WTC11 (cell line): ENCODE results near the gene PHF24. TPM values are rescaled to one million over a fixed set of nuclear protein-coding genes. Genes with fewer than 3 reads are reported as not detected.

Experiments used
- ATAC-seq: fragments of 200-7000 bp; cut with Tn5 transposase; 2 replicates; pipeline ENCODE4 v1.10.0; 2021; ENCODE audit warnings: mild to moderate bottlenecking, moderate library complexity
- CTCF ChIA-PET: fragments of 300-600 bp; sonication (Branson Sonifier 250); formaldehyde crosslinking; loops from one replicate; lab custom pipeline; 2021; ENCODE audit warnings: antibody characterized with exemption; lab: Charles Lee
- POLR2A ChIA-PET: fragments of 350-600 bp; sonication (Branson Sonifier 250); formaldehyde crosslinking; loops from one replicate; lab custom pipeline; 2021; ENCODE audit warnings: antibody characterized with exemption; lab: Charles Lee
- DNase-seq: peaks from one replicate; pipeline ENCODE4 v3.0.0; 2021; ENCODE audit warnings: low spot score
- H3K27ac Mint-ChIP-seq: 2 replicates; pipeline ENCODE4 v1.8.0; 2021; ENCODE audit warnings: mixed read lengths
- H3K27me3 Mint-ChIP-seq: 2 replicates; pipeline ENCODE4 v1.8.0; 2021; ENCODE audit warnings: low read depth, mild to moderate bottlenecking, moderate library complexity, mixed read lengths
- H3K36me3 Mint-ChIP-seq: 2 replicates; pipeline ENCODE4 v1.8.0; 2021; ENCODE audit warnings: mixed read lengths
- H3K4me1 Mint-ChIP-seq: 2 replicates; pipeline ENCODE4 v1.8.0; 2022; ENCODE audit warnings: mixed read lengths
- H3K4me3 Mint-ChIP-seq: 2 replicates; pipeline ENCODE4 v1.8.0; 2021; ENCODE audit warnings: mild to moderate bottlenecking, moderate library complexity, mixed read lengths
- H3K9me3 Mint-ChIP-seq: 2 replicates; pipeline ENCODE4 v1.8.0; 2021; ENCODE audit warnings: mixed read lengths
- CBFB ChIP-seq: sonication (generic); formaldehyde crosslinking; IDR thresholded peaks from 2 replicates; pipeline ENCODE4 v1.8.1; 2022; ENCODE audit warnings: mild to moderate bottlenecking, low read depth, missing genetic modification reagents
- CTCF ChIP-seq: fragments of 200-600 bp; IDR thresholded peaks from 2 replicates; pipeline ENCODE4 v1.8.0; 2022; ENCODE audit warnings: antibody characterized with exemption
- FOXK1 ChIP-seq: sonication (generic); formaldehyde crosslinking; IDR thresholded peaks from 2 replicates; pipeline ENCODE4 v1.8.0; 2022; ENCODE audit warnings: mild to moderate bottlenecking, moderate library complexity, missing genetic modification reagents
- FOXP1 ChIP-seq: sonication (generic); formaldehyde crosslinking; IDR thresholded peaks from 2 replicates; pipeline ENCODE4 v1.8.0; 2022; ENCODE audit warnings: missing genetic modification reagents, mild to moderate bottlenecking, moderate library complexity, borderline replicate concordance
- GRHL2 ChIP-seq: fragments of 250-450 bp; sonication (Bioruptor Pico); IDR thresholded peaks from 2 replicates; pipeline ENCODE4 v1.8.0; 2022; ENCODE audit warnings: mild to moderate bottlenecking, moderate library complexity; ENCODE audit not compliant: insufficient replicate concordance, severe bottlenecking
- HMGXB4 ChIP-seq: sonication (generic); formaldehyde crosslinking; IDR thresholded peaks from 2 replicates; pipeline ENCODE4 v1.8.1; 2023; ENCODE audit warnings: mild to moderate bottlenecking, moderate library complexity, missing genetic modification reagents
- JUN ChIP-seq: sonication (generic); formaldehyde crosslinking; IDR thresholded peaks from 2 replicates; pipeline ENCODE4 v1.8.0; 2023; ENCODE audit warnings: mild to moderate bottlenecking, missing genetic modification reagents
- MXD4 ChIP-seq: fragments of 250-450 bp; sonication (Bioruptor Pico); IDR thresholded peaks from 2 replicates; pipeline ENCODE4 v1.8.0; 2021; ENCODE audit warnings: mild to moderate bottlenecking, moderate library complexity, borderline replicate concordance
- SMAD3 ChIP-seq: sonication (generic); formaldehyde crosslinking; IDR thresholded peaks from 2 replicates; pipeline ENCODE4 v1.8.0; 2022; ENCODE audit warnings: missing genetic modification reagents, mild to moderate bottlenecking, borderline replicate concordance
- USF1 ChIP-seq: sonication (generic); formaldehyde crosslinking; IDR thresholded peaks from 2 replicates; pipeline ENCODE4 v1.8.0; 2022; ENCODE audit warnings: mild to moderate bottlenecking, missing genetic modification reagents
- ZBTB21 ChIP-seq: sonication (generic); formaldehyde crosslinking; IDR thresholded peaks from 2 replicates; pipeline ENCODE4 v1.8.1; 2023; ENCODE audit warnings: mild to moderate bottlenecking, missing genetic modification reagents, borderline replicate concordance
- ZNF138 ChIP-seq: sonication (generic); formaldehyde crosslinking; conservative IDR thresholded peaks from 2 replicates; pipeline ENCODE4 v1.8.1; 2022; ENCODE audit warnings: mild to moderate bottlenecking, moderate library complexity, missing genetic modification reagents
- ZNF396 ChIP-seq: fragments of 250-450 bp; sonication (Bioruptor Pico); IDR thresholded peaks from 2 replicates; pipeline ENCODE4 v1.8.0; 2021; ENCODE audit warnings: mild to moderate bottlenecking, moderate library complexity, borderline replicate concordance
- total RNA-seq: library from RNA; stranded (reverse); gene quantifications from 3 replicates; pipeline ENCODE4 v1.2.3, GENCODE V29; 2021

PHF24 gene
- total RNA-seq, 1 experiment from 2014 or later: 0.59 TPM

- H3K9me3 Mint-ChIP-seq: no peaks in the 10 kb centered on the region
- peaks cover 18% of the 10 kb centered on the region for H3K4me1 Mint-ChIP-seq
- ATAC-seq (no peak), DNase-seq (no peak)
- no peaks in the 10 kb centered on the region for H3K36me3 Mint-ChIP-seq
- H3K27ac Mint-ChIP-seq: no peak overlapping the region
- ChIA-PET CTCF (interaction anchor here (4.7 kb wide), 1 partner anchor 86 kb away, joined by 202 read pairs; a partner anchor contains a TSS), POLR2A (no interaction called here)
- no peak overlapping the region for H3K4me3 Mint-ChIP-seq
- TF ChIP-seq CBFB: no peak
- no peak for TF ChIP-seq MXD4 (CRISPR knock-in tag)
- no peak for TF ChIP-seq ZNF138
- TF ChIP-seq ZBTB21 (CRISPR knock-in tag): no peak
- no peak for TF ChIP-seq FOXP1 (CRISPR knock-in tag)
- TF ChIP-seq GRHL2 (CRISPR knock-in tag): no peak
- no peak for TF ChIP-seq CTCF
- TF ChIP-seq ZNF396: no peak
- no peak for TF ChIP-seq HMGXB4 (CRISPR knock-in tag)
- TF ChIP-seq FOXK1 (CRISPR knock-in tag): no peak
- peaks cover 4% of the 10 kb centered on the region for H3K27me3 Mint-ChIP-seq
These were observed 25.1 kb downstream of the PHF24 start for GRCh38 chr9:34983209-34983608.

GRCh38 chr9:34984049-34984448 is 26.0 kb downstream of the PHF24 start:
- H3K4me3 Mint-ChIP-seq: no peak overlapping the region
- ATAC-seq: peak; percentile 32

GRCh38 chr9:34985311-34985899 is 27.3 kb downstream of the PHF24 start:
- no peaks in the 10 kb centered on the region for H3K9me3 Mint-ChIP-seq
- CTCF ChIA-PET: interaction anchor here (0.6 to 4.7 kb wide), 38 partner anchors 9 to 560 kb away, joined by 3 to 202 read pairs (median 6); partner anchors contain the start of genes ATOSB, FANCG and VCP
- peaks cover 25% of the 10 kb centered on the region for H3K4me1 Mint-ChIP-seq
- DNase-seq (peak; percentile 85), ATAC-seq (no peak)
- POLR2A ChIA-PET: no interaction called here
- no peak overlapping the region for H3K4me3 Mint-ChIP-seq
- TF ChIP-seq CTCF (peak; percentile 84), USF1 (CRISPR knock-in tag) (no peak)
- H3K36me3 Mint-ChIP-seq: no peaks in the 10 kb centered on the region
- peaks cover 4% of the 10 kb centered on the region for H3K27me3 Mint-ChIP-seq
- H3K27ac Mint-ChIP-seq: no peak overlapping the region

More at GRCh38 chr9:34984049-34984448, 26.0 kb downstream of the PHF24 start:
- TF ChIP-seq JUN (CRISPR knock-in tag) (peak; percentile 32; the same call in 1 of the 2 replicates), SMAD3 (CRISPR knock-in tag) (0 out of 2 replicates have a peak, but pooled peaks have one; percentile 23), GRHL2 (CRISPR knock-in tag) (no peak)
- Mint-ChIP-seq H3K9me3 (no peaks in the 10 kb centered on the region), H3K27me3 (peaks cover 4% of the 10 kb centered on the region), H3K27ac (no peak overlapping the region), H3K4me1 (peaks cover 23% of the 10 kb centered on the region), H3K36me3 (no peaks in the 10 kb centered on the region)
- ChIA-PET POLR2A (no interaction called here), CTCF (interaction anchor here (0.7 to 4.7 kb wide), 15 partner anchors 9 to 223 kb away, joined by 3 to 202 read pairs (median 16); a partner anchor contains a TSS)
- DNase-seq: peak; percentile 57
